ENCODE measurements around the gene DOCK4. TPM values are rescaled to one million over a fixed set of nuclear protein-coding genes. Genes with fewer than 3 reads are reported as not detected.
A peak's percentile ranks its signal among the peaks of the same experiment; 100 is the strongest.
"Not testable (repeated sequence)": the region's sequence is repeated elsewhere in the genome, so short reads cannot be mapped to it uniquely, and the experiment has no call there.

Gene DOCK4
- total RNA-seq, 2 experiments from 2014 or later: 0.32 TPM

GRCh38 chr7:111937163-111937562 is 269.0 kb downstream of the DOCK4 start:
- CTCF ChIA-PET: no interaction called here
- no peak overlapping the region for H3K27ac Mint-ChIP-seq
- DNase-seq: no peak
- no peak for ATAC-seq
- no peaks in the 10 kb centered on the region for H3K27me3 Mint-ChIP-seq
- peaks cover 6% of the 10 kb centered on the region for H3K9me3 Mint-ChIP-seq (ENCODE audit: low read depth)
- no peaks in the 10 kb centered on the region for H3K36me3 Mint-ChIP-seq (ENCODE audit: low read depth)
- no peak overlapping the region for H3K4me3 Mint-ChIP-seq
- POLR2A ChIA-PET: no interaction called here
- intact Hi-C loops (cut with DNase I, micrococcal nuclease): no loop called here
- H3K4me1 Mint-ChIP-seq: no peaks in the 10 kb centered on the region

GRCh38 chr7:111933609-111934008 is 272.6 kb downstream of the DOCK4 start:
- CTCF ChIA-PET: no interaction called here
- H3K4me1 Mint-ChIP-seq: peaks cover 9% of the 10 kb centered on the region
- ATAC-seq: no peak
- no peaks in the 10 kb centered on the region for H3K9me3 Mint-ChIP-seq (ENCODE audit: low read depth)
- no peaks in the 10 kb centered on the region for H3K27me3 Mint-ChIP-seq
- no peak overlapping the region for H3K27ac Mint-ChIP-seq
- DNase-seq: no peak
- no peaks in the 10 kb centered on the region for H3K36me3 Mint-ChIP-seq (ENCODE audit: low read depth)
- H3K4me3 Mint-ChIP-seq: no peak overlapping the region
- POLR2A ChIA-PET: interaction anchor here (0.6 kb wide), 1 partner anchor 98 kb away, joined by 11 read pairs; no protein-coding TSS in a partner anchor
- intact Hi-C loops (cut with DNase I, micrococcal nuclease): no loop called here

- intact Hi-C loops (cut with DNase I, micrococcal nuclease): no loop called here
- DNase-seq: no peak
- Mint-ChIP-seq H3K4me1 (peaks cover 9% of the 10 kb centered on the region), H3K4me3 (no peak overlapping the region), H3K27me3 (no peaks in the 10 kb centered on the region), H3K27ac (no peak overlapping the region), H3K36me3 (ENCODE audit: low read depth) (no peaks in the 10 kb centered on the region), H3K9me3 (ENCODE audit: low read depth) (no peaks in the 10 kb centered on the region)
- no peak for ATAC-seq
- ChIA-PET POLR2A (no interaction called here), CTCF (interaction anchor here (1.2 kb wide), 1 partner anchor 195 kb away, joined by 4 read pairs; no protein-coding TSS in a partner anchor)
These were observed 274.2 kb downstream of the DOCK4 start for GRCh38 chr7:111931958-111932357.

- Mint-ChIP-seq H3K36me3 (ENCODE audit: low read depth) (no peaks in the 10 kb centered on the region), H3K4me3 (no peak overlapping the region), H3K27ac (peak overlapping the region; percentile 35), H3K4me1 (peaks cover 9% of the 10 kb centered on the region), H3K9me3 (ENCODE audit: low read depth) (no peaks in the 10 kb centered on the region), H3K27me3 (no peaks in the 10 kb centered on the region)
- DNase-seq (peak; percentile 5), ATAC-seq (peak; percentile 76)
- intact Hi-C loops (cut with DNase I, micrococcal nuclease): no loop called here
- CTCF ChIA-PET: interaction anchor here (1.2 kb wide), 1 partner anchor 195 kb away, joined by 4 read pairs; no protein-coding TSS in a partner anchor
- POLR2A ChIA-PET: interaction anchor here (0.5 kb wide), 1 partner anchor 435 kb away, joined by 5 read pairs; no protein-coding TSS in a partner anchor
These were observed 275.1 kb downstream of the DOCK4 start for GRCh38 chr7:111931016-111931517.

- ChIA-PET POLR2A (no interaction called here), CTCF (no interaction called here)
- no peak for DNase-seq
- Mint-ChIP-seq H3K4me3 (no peak overlapping the region), H3K4me1 (peaks cover 9% of the 10 kb centered on the region), H3K27ac (no peak overlapping the region), H3K36me3 (ENCODE audit: low read depth) (no peaks in the 10 kb centered on the region), H3K9me3 (ENCODE audit: low read depth) (no peaks in the 10 kb centered on the region), H3K27me3 (peaks cover 4% of the 10 kb centered on the region)
- intact Hi-C loops (cut with DNase I, micrococcal nuclease): no loop called here
- no peak for ATAC-seq
These were observed 276.9 kb downstream of the DOCK4 start for GRCh38 chr7:111929264-111929663.

- Mint-ChIP-seq H3K9me3 (ENCODE audit: low read depth) (no peaks in the 10 kb centered on the region), H3K36me3 (ENCODE audit: low read depth) (no peaks in the 10 kb centered on the region), H3K4me1 (peaks cover 9% of the 10 kb centered on the region), H3K27ac (no peak overlapping the region), H3K4me3 (no peak overlapping the region), H3K27me3 (peaks cover 7% of the 10 kb centered on the region)
- POLR2A ChIA-PET: no interaction called here
- DNase-seq (no peak), ATAC-seq (no peak)
- intact Hi-C loops (cut with DNase I, micrococcal nuclease): no loop called here
- CTCF ChIA-PET: interaction anchor here (0.6 kb wide), 1 partner anchor 28 kb away, joined by 3 read pairs; no protein-coding TSS in a partner anchor
These were observed 278.7 kb downstream of the DOCK4 start for GRCh38 chr7:111927353-111928019.

- ChIA-PET CTCF (no interaction called here), POLR2A (no interaction called here)
- intact Hi-C loops (cut with DNase I, micrococcal nuclease): no loop called here
- Mint-ChIP-seq H3K4me1 (no peaks in the 10 kb centered on the region), H3K27ac (no peak overlapping the region), H3K36me3 (ENCODE audit: low read depth) (no peaks in the 10 kb centered on the region), H3K27me3 (peaks cover 7% of the 10 kb centered on the region), H3K4me3 (no peak overlapping the region), H3K9me3 (ENCODE audit: low read depth) (no peaks in the 10 kb centered on the region)
- ATAC-seq: no peak
- no peak for DNase-seq
These were observed 285.9 kb downstream of the DOCK4 start for GRCh38 chr7:111920329-111920728.

- no peaks in the 10 kb centered on the region for H3K9me3 Mint-ChIP-seq (ENCODE audit: low read depth)
- ChIA-PET POLR2A (no interaction called here), CTCF (no interaction called here)
- intact Hi-C loops (cut with DNase I, micrococcal nuclease): no loop called here
- H3K27ac Mint-ChIP-seq: no peak overlapping the region
- no peak overlapping the region for H3K4me3 Mint-ChIP-seq
- no peaks in the 10 kb centered on the region for H3K4me1 Mint-ChIP-seq
- peaks cover 7% of the 10 kb centered on the region for H3K27me3 Mint-ChIP-seq
- ATAC-seq (no peak), DNase-seq (no peak)
- no peaks in the 10 kb centered on the region for H3K36me3 Mint-ChIP-seq (ENCODE audit: low read depth)
These were observed 286.5 kb downstream of the DOCK4 start for GRCh38 chr7:111919631-111920179.

GRCh38 chr7:111919164-111919563 is 287.0 kb downstream of the DOCK4 start:
- no peak for ATAC-seq
- Mint-ChIP-seq H3K27ac (no peak overlapping the region), H3K4me3 (no peak overlapping the region), H3K4me1 (no peaks in the 10 kb centered on the region), H3K9me3 (ENCODE audit: low read depth) (no peaks in the 10 kb centered on the region), H3K36me3 (ENCODE audit: low read depth) (no peaks in the 10 kb centered on the region), H3K27me3 (peaks cover 9% of the 10 kb centered on the region)
- ChIA-PET CTCF (no interaction called here), POLR2A (no interaction called here)
- intact Hi-C loops (cut with DNase I, micrococcal nuclease): no loop called here
- no peak for DNase-seq

GRCh38 chr7:111918461-111918860 is 287.7 kb downstream of the DOCK4 start:
- CTCF ChIA-PET: no interaction called here

GRCh38 chr7:111917404-111917803 is 288.8 kb downstream of the DOCK4 start:
- H3K4me1 Mint-ChIP-seq; POLR2A ChIA-PET; DNase-seq; H3K27me3 Mint-ChIP-seq; H3K36me3 Mint-ChIP-seq (ENCODE audit: low read depth); H3K4me3 Mint-ChIP-seq; intact Hi-C loops (cut with DNase I, micrococcal nuclease); H3K9me3 Mint-ChIP-seq (ENCODE audit: low read depth); ATAC-seq; H3K27ac Mint-ChIP-seq; CTCF ChIA-PET: not testable (repeated sequence)

More at GRCh38 chr7:111918461-111918860, 287.7 kb downstream of the DOCK4 start:
- Mint-ChIP-seq H3K9me3 (ENCODE audit: low read depth) (no peaks in the 10 kb centered on the region), H3K4me1 (no peaks in the 10 kb centered on the region), H3K36me3 (ENCODE audit: low read depth) (no peaks in the 10 kb centered on the region), H3K27me3 (peaks cover 8% of the 10 kb centered on the region), H3K27ac (no peak overlapping the region), H3K4me3 (no peak overlapping the region)
- intact Hi-C loops (cut with DNase I, micrococcal nuclease): no loop called here
- POLR2A ChIA-PET: no interaction called here
- no peak for ATAC-seq
- DNase-seq: no peak

- POLR2A ChIA-PET: no interaction called here
- CTCF ChIA-PET: no interaction called here
- DNase-seq (no peak), ATAC-seq (no peak)
- intact Hi-C loops (cut with DNase I, micrococcal nuclease): no loop called here
- Mint-ChIP-seq H3K9me3 (ENCODE audit: low read depth) (no peaks in the 10 kb centered on the region), H3K36me3 (ENCODE audit: low read depth) (no peaks in the 10 kb centered on the region), H3K27me3 (peaks cover 8% of the 10 kb centered on the region), H3K4me3 (no peak overlapping the region), H3K27ac (no peak overlapping the region), H3K4me1 (no peaks in the 10 kb centered on the region)
These were observed 291.9 kb downstream of the DOCK4 start for GRCh38 chr7:111914291-111914690.

Measured in activated CD4-positive, alpha-beta T cell treated with anti-CD3 and anti-CD28 coated beads for 36 hours (primary cell).